Measurements from ENCODE around the gene PIH1D2.
A peak's percentile ranks its signal among the peaks of the same experiment; 100 is the strongest.
"Not testable (repeated sequence)": the region's sequence is repeated elsewhere in the genome, so short reads cannot be mapped to it uniquely, and the experiment has no call there.

The PIH1D2 gene, protein sequence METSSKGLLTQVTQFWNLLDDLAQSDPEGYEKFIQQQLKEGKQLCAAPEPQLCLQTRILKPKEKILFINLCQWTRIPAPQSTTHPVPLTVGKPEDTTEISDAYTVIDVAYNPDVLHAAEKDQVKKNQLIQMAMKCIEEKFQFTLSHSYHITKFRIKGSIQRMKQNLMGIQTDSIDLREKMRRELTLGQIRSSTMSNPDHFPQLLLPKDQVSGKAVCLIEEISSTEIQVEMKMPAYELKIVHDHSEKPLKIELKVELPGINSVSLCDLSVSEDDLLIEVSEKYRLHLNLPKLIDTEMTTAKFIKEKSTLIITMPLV

DNA sequence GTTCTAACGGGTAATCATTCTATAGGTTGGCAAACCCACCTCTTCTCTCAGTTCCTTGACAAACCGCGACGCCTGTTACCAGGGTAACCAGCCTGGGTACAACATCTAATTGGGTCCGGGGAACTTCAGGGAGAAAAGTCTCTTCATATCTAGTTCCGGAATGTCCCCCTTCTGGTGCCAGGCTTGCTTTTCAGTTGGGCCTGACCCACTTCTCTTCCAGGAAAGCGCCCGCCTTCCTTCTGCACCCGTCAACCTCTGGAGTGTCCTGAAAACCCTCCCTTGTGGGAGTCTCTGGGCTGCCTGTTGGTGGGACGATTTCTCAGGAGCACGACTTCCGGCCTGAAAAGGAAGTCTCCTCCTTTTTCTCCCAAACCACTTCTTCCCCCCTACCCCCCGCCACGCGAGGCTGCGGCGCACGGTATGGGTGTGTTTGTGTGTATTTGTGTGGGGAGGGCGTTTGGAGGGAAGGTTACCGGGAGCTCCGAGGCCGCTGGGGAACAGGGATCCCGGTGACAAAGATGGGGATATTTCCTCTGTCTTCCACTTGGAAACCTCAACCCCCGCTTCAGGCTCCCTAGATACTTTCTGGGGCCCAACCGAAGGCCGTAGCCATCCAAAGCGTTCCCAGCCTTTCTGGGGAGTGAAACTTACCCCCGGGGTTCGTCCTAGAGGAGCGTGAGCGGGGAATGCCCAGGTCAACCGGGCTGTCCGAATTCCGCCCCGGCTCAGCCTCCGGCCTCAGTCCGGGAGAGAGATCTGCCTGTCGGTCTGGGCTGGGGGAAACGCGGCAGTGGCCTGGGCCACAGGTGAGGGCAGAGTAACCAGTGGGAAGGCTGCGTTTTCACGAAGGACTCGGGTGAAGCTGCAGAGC lies at the start of gene PIH1D2, which contains the start of gene NKAPD1:
Gene PIH1D2, minus strand, starts transcription at position 77 of the 871 bp plus-strand sequence. CDS start 843 bp downstream, outside the sequence.
Gene NKAPD1, plus strand, starts transcription at position 359 of the 871 bp plus-strand sequence. CDS start 1,276 bp downstream, outside the sequence.
- peak; percentile 64 for DNase-seq (ENCODE audit: low read depth)

DNA sequence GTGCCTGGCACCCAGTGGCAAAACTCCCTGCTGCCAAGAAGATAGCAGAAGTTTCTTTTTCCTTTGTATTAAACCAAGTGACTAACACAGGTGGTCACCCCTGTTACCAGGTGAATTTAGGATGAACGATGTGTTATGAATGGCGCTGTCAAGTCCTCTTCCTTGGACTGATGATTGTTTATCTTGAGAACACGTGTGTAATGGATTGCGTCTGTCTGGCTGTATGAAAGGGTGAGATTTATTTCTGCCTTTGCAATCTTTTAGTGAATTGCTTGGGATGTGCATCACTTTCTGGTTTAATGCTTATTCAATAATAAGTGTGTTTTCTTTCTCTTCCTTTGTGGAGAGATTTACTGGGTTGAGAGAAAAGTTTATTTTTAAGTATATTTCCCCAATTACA lies 49.3 kb upstream of the PIH1D2 start:
- DNase-seq (ENCODE audit: low read depth) = no peak

DNA sequence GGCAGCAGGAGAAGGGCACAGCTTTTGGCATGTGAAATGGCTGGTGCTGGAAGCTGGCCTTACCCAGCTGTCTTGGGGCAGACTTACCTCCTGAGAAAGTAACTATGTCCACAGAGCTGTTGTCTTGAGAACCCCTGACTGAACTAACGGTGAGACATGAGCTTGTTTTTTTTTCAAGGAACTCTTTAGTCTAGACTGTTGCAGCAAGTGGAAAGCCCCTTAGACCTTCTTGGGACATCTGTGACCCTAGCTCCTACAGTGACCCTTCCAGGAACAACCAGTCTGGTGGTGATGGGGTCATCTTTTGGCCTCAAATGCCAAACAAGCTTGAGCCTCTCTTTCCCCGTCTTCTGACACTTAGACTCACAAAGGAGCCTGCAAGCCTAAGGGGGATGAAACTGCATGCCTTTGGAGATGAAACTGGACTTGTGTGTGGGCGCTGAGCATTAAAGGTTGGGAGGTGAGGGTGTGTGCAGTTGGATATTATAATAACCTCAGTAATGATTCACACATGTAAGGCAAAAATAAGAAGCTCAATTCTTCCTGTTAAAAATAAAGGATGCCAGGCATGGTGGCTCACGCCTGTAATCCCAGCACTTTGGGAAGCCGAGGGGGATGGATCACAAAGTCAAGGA lies 48.3 kb upstream of the PIH1D2 start:
- DNase-seq (ENCODE audit: low read depth) = no peak

DNA sequence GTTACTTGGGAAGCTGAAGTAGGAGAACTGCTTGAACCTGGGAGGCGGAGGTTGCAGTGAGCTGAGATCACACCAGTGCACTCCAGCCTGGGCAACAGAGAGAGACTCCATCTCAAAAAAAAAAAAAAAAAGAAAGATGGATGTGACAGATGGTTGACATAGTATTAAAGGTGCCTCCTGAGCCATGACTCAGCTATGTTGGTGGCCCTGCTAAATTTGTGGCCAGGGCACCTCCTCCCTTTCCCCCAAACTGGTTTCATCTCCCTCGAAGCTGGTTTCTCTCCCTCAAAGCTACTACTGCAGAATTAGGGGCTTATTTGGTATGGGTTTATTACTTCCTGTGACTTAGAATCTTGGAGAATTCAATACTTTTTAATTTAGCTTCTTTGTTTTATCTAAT lies 44.4 kb upstream of the PIH1D2 start:
- no peak for DNase-seq (ENCODE audit: low read depth)

DNA sequence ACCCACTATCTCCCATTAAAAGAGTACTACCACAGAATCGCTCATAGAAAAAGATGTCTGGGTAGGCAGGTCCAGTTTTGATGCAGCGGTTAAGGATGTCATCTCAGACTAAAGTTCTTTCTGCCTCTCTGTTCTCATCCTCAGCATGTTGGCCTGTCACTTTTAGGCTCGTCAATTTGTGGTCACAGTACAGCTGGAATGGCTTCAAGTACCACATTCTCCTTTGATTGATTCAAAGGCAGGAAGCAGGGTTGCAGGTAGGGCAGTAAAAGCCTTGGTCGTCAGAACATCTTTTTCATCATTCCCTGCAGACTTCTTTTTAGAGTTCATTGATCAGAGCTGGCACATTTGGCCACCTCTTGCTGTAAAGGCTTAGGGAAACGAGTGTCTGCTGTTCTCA lies 41.6 kb upstream of the PIH1D2 start:
- DNase-seq (ENCODE audit: low read depth) = no peak

DNA sequence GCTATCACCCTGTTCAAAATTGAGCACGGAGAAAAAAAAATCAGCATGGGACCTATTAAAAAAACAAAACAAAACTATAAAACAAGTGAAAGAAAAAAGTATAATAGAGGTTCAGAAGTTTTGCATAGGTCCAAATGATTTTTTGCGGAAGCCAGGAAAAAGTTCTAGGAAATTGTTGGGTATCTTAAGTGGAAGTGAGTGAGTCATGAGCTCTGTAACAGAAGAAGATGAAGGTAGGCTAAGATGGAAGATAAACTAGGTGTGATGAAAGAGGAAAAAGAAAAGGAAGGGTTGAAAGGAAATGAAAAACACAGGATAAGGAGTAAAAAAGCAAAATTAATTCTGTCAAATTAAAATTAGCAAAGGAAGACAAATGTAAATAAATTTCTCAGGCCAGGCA lies 40.6 kb upstream of the PIH1D2 start:
- DNase-seq (ENCODE audit: low read depth) = no peak

DNA sequence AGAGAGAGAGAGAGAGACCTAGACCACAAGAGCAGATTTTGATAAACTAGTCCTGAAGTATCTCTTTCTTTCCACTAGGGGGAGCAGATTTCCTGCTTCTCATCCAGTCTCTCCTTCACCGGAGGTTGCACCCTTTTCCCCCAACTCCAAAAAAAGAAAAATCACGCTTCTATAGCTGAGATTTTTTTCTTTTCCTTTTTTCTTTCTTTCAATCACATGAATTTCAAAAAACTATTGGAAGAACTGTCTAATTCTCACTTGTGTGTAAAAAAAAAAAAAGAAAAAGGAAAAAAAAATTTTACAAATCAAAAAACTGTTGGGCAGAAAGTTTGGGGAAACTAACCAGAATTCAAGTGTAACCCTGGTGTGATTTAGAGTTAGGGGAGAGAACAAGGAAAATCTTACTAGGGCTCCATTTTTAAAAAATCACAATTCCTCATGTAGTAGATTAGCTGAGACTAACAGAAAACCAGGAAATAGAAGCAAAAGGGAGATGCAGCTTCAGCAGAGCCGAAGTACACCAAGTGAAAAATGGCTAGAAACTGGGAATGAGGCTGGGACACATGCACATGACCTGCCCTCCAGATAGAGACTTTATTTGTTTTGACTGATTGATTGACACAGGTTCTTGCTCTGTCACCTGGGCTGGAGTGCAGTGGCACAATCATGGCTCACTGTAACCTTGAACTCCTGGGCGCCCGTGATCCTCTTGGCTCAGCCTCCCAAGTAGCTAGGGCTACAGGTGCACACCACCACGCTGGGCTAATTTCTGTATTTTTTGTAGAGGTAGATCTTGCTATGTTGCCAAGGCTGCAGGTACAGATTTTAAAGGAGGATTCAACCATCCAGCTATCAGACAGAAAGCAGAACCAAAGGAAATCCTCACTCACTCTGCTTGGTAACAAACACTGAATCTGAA lies 40.0 kb upstream of the PIH1D2 start:
- no peak for DNase-seq (ENCODE audit: low read depth)

DNA sequence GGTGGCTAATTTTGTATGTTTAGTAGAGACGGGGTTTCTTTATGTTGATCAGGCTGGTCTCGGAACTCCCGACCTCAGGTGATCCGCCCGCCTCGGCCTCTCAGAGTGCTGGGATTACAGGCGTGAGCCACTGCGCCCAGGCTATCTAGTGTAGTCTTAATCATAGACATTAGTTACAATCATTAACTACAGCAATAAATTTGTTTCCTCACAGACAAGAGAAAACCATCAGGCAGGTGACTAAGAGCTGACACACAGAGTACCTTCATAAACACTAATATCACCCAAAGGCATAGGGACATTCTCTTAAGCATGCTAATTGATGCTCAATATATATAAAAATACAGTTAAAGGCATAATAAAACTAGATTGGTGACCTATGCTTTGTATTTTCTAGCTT lies 32.3 kb upstream of the PIH1D2 start:
- DNase-seq (ENCODE audit: low read depth) = no peak

DNA sequence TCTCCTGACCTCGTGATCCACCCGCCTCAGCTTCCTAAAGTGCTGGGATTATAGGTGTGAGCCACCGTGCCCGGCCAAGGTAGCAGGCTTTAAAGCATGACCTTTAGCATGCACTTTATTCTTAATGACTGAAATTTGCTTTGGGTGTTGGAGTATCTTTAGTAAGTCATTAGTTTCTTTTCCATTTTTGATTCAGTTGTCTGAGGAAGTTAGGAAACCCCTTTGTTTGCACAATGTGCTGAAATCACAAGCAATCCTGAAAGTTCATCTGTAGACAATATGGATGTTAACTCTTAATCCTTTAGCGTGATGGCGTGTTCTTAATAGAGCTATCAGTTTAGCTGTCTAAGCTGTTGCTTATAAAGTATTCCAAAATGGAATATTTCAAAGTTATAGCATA lies 29.6 kb upstream of the PIH1D2 start:
- no peak for DNase-seq (ENCODE audit: low read depth)

DNA sequence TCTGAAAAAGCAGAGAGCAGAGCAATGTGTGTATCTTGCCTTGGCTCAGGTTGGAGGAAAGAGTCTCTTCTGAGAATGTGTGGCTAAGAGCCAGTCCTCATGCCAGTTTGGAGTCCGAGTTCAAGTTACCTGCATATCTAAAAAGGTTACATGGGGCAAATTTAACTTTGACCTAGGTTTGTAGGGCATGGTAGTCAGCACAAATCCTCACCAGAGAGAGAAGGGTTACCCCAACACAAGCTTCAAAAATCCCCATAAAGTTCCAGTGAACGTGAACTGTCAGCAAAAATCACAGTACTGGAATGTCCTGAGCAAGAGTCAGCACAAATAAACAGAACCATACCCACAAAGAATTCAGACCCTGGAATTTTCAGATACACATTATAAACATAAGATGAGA lies 26.6 kb upstream of the PIH1D2 start:
- no peak for DNase-seq (ENCODE audit: low read depth)

DNA sequence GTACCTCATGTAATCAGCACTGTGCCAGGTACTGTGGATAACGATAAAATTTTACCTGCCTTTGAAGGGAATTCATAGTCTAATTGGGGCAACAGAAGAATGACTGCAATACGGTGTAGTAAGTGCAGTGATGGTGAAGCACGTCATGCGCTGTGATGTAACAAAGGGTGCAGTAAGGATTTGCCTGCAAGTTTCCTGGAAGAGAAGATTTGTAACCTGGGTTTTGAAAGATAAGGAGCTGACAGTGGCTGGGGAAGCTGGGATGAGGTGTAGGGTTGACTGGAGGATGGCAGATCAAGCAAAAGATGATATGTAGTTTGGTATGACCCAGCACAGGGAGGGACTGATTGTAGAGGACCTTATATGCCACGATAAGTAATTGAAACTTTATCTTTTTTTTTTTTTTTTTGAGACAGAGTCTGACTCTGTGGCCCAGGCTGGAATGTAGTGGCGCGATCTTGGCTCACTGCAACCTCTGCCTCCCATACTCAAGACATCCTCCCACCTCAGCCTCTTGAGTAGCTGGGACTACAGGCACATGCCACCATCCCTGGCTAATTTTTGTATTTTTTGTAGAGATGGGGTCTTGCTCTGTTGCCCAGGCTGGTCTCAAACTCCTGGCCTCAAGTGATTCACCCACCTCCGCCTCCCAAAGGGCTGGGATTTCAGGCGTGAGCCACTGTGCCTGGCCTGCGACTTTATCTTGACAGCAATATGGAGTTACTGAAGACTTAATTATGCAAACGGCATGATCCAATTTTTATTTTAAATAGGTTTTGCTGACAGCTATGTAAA lies 24.1 kb upstream of the PIH1D2 start:
- no peak for DNase-seq (ENCODE audit: low read depth)

DNA sequence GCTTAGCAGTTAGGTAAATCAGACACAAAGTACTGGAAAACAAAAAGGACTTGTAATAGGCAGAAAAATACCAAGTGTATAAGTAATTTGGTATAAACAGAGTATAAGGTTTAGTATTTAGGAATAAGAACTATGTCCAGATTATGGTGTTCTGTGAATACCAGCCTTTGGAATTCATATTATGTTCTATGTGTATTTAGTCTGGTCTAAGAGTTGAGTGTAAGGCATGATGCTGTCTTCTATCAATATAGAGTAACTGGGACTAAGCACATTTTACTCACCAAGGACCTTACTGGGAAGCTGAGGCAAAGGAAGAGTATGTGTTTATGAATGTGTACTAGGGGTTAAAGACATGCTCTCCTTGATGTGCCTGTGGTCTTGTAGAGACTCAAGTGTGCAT lies 22.4 kb upstream of the PIH1D2 start:
- no peak for DNase-seq (ENCODE audit: low read depth)

DNA sequence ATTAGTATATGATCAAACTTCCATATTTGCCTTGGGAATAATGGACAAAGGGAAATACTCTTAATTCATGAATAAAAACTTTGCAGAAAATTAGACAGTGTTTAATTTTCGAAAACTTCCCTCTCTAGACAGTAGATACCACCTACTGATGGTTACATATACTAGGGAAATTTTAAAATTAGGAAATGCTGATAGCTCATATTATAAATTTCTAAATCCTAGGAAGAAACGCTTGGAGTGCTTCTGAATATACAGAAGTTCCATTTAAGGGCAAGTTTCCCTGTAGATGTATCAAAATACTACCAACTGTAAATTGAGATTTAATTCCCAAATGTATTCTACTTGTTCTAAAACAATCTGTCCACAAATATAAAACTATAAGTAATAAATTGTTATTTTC lies 21.5 kb upstream of the PIH1D2 start:
- DNase-seq (ENCODE audit: low read depth) = not testable (repeated sequence)

DNA sequence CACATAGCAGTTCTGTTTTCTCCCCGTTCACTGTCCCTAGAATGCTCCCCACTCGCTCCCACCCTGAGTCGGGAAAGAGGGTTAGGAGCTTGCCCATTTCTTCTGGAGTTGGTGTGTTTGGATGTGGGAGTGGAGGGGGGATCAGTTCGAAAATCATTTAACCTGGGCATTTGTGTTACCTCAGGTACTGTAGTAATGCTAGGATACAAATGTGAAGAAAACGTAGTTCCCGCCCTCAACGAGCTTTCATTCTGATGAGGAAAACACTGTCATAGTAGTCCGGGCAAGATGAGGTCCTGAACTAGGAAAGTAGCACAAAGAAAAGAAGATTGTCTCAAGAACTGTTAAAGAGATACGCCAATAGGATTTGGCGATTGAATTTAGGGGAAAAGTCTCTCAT lies 13.4 kb upstream of the PIH1D2 start:
- no peak for DNase-seq (ENCODE audit: low read depth)

DNA sequence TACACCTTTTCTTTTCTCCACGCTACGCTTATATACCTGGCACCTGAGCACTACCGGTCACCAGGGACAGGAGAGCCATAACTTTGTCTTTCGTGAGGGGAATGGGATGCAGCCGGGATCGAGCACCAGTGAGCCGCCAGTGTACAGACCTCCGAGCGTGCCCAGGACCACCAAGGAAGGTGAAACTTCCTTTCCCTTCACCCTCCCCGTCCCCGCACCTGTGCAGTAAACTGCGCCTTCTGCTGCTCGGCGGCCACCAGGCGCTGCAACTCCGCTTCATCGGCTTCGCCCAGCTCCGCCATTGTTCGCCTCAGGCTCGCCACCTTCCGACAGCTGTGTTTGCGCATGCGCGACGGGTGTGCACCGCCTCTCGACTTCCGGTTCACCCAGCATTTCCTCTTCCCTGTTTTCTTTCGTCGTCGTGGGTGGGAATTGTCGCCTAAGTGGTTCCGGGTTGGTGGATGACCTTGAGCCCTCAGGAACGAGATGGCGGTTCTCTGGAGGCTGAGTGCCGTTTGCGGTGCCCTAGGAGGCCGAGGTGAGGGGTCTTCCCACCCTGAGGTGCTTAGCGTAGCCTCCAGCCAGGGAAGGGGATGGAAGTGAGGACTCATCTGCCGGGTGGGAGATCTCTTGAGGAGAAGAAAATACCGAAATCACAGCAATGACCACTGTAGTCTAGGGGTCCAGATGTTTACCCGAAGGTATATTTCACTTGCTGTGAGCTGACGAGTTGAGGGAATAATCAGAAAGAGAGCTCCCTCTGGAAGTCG lies 12.8 kb upstream of the PIH1D2 start, which contains the start of the genes SDHD and TIMM8B:
Gene SDHD, plus strand, starts transcription at position 452 of the 770 bp plus-strand sequence. Its CDS starts 35 bp downstream, at position 487.
Gene TIMM8B, minus strand, starts transcription at position 335 of the 770 bp plus-strand sequence. Its CDS starts 33 bp downstream, at position 302.
- peak; percentile 90 for DNase-seq (ENCODE audit: low read depth)

DNA sequence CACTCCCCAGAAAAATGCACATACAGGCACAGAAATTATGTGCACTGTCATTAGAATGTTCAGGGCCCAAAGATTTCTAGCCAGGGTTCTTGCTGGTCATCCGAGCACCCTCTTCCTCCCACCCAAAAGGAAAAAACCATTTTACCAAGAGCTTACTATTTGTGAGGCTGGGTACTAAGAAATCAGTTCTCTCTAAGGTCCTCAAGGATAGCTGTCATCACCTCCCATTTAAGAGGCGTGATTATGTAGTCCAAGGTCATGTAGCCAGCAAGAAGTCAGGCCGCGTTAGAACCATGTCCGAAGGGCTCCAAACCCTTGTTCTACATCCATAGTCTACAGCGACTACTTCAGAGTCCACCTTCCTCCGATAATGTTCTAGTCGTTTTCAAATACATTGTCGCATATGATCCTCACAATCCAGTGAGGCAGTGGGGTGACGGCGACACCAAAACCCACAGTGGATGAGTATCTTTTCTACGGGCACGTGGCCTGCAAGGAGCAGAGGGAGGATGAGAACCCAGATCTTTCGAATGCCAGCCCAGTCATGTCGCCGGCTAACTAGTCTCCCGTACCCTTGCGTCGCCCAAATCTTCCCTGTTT lies 12.1 kb upstream of the PIH1D2 start:
- peak; percentile 11 for DNase-seq (ENCODE audit: low read depth)

DNA sequence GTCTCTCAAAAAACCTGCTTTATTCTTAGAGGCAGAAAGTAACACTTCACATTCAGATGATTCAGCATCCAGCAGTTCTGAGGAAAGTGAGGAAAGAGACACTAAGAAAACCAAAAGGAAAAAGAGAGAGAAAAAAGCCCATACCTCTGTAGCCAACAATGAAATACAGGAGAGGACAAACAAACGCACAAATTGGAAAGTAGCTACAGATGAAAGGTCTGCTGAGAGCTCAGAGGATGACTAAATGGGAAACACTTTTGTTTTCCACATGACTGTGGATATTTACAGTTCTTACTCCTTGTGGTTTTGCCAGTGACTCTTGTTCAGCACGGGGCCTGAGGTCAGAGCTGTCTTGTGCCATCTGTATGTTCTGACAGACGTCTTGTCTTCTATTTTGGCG lies 8.9 kb upstream of the PIH1D2 start:
- no peak for DNase-seq (ENCODE audit: low read depth)

DNA sequence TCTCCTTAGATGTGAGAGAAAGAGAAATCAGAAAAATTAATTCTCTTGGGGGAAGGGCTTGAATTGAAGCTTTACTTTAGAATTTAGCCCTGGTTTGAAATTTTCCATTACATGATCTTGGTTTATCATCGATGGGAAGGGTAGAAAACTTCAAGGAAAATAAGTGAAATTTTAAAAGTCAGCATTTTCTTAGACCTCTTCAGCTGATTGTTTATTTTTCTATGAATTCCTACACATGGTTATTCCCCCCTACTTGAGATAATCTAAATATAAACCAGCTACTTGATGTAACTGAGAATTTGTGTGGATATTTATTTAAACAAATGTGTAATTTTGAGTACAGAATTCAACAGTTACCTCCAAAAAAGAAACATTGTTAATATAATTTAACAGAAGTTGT lies 10.9 kb downstream of the PIH1D2 start:
- no peak for DNase-seq (ENCODE audit: low read depth)

DNA sequence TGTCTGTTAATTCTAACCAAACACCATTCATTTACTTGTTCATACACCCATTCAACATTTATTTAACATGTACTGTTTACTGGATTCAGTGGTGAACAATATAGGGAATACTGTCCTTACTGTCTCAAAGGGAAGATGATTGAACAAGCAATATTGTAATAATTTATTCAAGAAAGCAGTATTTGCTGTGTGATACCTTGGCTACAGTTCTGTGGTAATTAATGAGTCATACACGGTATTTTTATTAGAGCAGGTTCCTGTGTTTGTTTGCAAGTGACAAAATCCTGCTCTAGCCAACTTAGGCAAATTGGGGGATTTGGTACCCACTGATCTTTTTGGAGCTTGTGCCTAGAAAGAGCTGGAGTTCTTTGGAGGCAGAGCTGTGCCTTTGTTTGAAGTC lies 15.7 kb downstream of the PIH1D2 start:
- DNase-seq (ENCODE audit: low read depth) = no peak
